ENCODE measurements around the gene DUOXA2.

The DUOXA2 gene

GRCh38 chr15:45097466-45097865, 16.7 kb upstream of the DUOXA2 start:
- ATAC-seq, result no peak
- TF ChIP-seq ARNTL (CRISPR knock-in tag; IDR thresholded peaks at IDR 0.05; ENCODE audit: borderline replicate concordance, low read depth) (no peak), CREB5 (CRISPR knock-in tag; IDR thresholded peaks at IDR 0.05; ENCODE audit: low read depth) (no peak), GLIS3 (CRISPR knock-in tag; IDR thresholded peaks at IDR 0.05) (no peak)

GRCh38 chr15:45099549-45100165, 14.5 kb upstream of the DUOXA2 start:
- no peak for ATAC-seq
- TF ChIP-seq POU6F1 (CRISPR knock-in tag; IDR thresholded peaks at IDR 0.05; ENCODE audit: borderline replicate concordance, low read depth) (no peak), PATZ1 (CRISPR knock-in tag; IDR thresholded peaks at IDR 0.05; ENCODE audit: borderline replicate concordance) (no peak), BACH2 (CRISPR knock-in tag; IDR thresholded peaks at IDR 0.05; ENCODE audit: borderline replicate concordance) (no peak), ZFP3 (CRISPR knock-in tag; IDR thresholded peaks at IDR 0.05) (no peak), ISL1 (CRISPR knock-in tag; IDR thresholded peaks at IDR 0.05) (no peak), PPARA (CRISPR knock-in tag; IDR thresholded peaks at IDR 0.05; ENCODE audit: borderline replicate concordance) (no peak), ARNTL (CRISPR knock-in tag; IDR thresholded peaks at IDR 0.05; ENCODE audit: borderline replicate concordance, low read depth) (no peak), CREB5 (CRISPR knock-in tag; IDR thresholded peaks at IDR 0.05; ENCODE audit: low read depth) (no peak), CSDC2 (CRISPR knock-in tag; IDR thresholded peaks at IDR 0.05) (no peak), GLIS3 (CRISPR knock-in tag; IDR thresholded peaks at IDR 0.05) (no peak), OSR1 (CRISPR knock-in tag; IDR thresholded peaks at IDR 0.05) (no peak), ZNF565 (CRISPR knock-in tag; conservative IDR thresholded peaks at IDR 0.05; ENCODE audit: low read depth) (no peak)

- ATAC-seq, result no peak
- TF ChIP-seq ZFP30 (CRISPR knock-in tag; IDR thresholded peaks at IDR 0.05) (no peak), ARNTL (CRISPR knock-in tag; IDR thresholded peaks at IDR 0.05; ENCODE audit: borderline replicate concordance, low read depth) (no peak), TOX (CRISPR knock-in tag; IDR thresholded peaks at IDR 0.05; ENCODE audit: borderline replicate concordance) (no peak), PATZ1 (CRISPR knock-in tag; IDR thresholded peaks at IDR 0.05; ENCODE audit: borderline replicate concordance) (no peak), ISL1 (CRISPR knock-in tag; IDR thresholded peaks at IDR 0.05) (no peak), GLIS3 (CRISPR knock-in tag; IDR thresholded peaks at IDR 0.05) (no peak), TSHZ2 (CRISPR knock-in tag; IDR thresholded peaks at IDR 0.05) (no peak), ESRRG (CRISPR knock-in tag; IDR thresholded peaks at IDR 0.05) (no peak), PPARA (CRISPR knock-in tag; IDR thresholded peaks at IDR 0.05; ENCODE audit: borderline replicate concordance) (no peak), CSRNP3 (CRISPR knock-in tag; IDR thresholded peaks at IDR 0.05) (no peak), POU6F1 (CRISPR knock-in tag; IDR thresholded peaks at IDR 0.05; ENCODE audit: borderline replicate concordance, low read depth) (no peak), SNAI2 (CRISPR knock-in tag; IDR thresholded peaks at IDR 0.05) (no peak), TCF4 (CRISPR knock-in tag; IDR thresholded peaks at IDR 0.05; ENCODE audit: borderline replicate concordance) (no peak), RARB (CRISPR knock-in tag; IDR thresholded peaks at IDR 0.05) (no peak)
These were observed 13.1 kb upstream of the DUOXA2 start for GRCh38 chr15:45100884-45101625.

Data from SK-N-SH treated with all-trans-retinoic acid at 6 μM for 48 hours (cell line).